ENCODE measurements around the gene CDCA5.
"Not testable (repeated sequence)": the region's sequence is repeated elsewhere in the genome, so short reads cannot be mapped to it uniquely, and the experiment has no call there.

The CDCA5 gene

GRCh38 chr11:65118891-65119669 lies 35.2 kb upstream of the CDCA5 start:
- not testable (repeated sequence) for DNase-seq (ENCODE audit: low read depth)

DNA sequence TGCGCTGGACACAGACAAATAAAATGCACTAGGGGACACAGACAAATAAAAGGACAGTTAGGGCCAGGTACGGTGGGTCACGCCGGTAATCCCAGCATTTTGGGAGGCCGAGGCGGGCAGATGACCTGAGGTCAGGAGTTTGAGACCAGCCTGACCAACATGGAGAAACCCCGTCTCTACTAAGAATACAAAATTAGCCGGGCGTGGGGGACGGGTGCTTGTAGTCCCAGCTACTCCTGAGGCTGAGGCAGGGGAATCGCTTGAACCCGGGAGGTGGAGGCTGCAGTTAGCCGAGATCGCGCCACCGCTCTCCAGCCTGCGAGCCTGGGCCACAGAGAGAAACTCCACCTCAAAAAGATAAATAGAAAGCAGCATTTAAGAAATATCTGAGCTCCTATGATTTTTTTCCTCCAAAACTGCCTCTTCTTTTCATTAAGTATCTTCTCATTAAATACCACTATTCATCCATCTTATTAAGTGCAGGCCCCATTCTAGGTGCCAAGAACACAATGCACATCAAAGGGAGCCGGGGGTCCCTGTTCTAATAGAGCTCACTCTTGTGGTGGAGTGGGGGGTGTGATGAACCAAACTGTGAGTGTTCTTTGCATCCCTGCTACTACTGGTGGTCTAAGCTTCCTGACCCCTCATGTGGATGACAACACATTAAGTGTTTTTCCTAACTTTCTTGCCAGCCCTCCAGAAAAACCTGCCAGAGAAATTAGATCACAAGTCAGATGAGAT lies 34.4 kb upstream of the CDCA5 start:
- no peak for DNase-seq (ENCODE audit: low read depth)

DNA sequence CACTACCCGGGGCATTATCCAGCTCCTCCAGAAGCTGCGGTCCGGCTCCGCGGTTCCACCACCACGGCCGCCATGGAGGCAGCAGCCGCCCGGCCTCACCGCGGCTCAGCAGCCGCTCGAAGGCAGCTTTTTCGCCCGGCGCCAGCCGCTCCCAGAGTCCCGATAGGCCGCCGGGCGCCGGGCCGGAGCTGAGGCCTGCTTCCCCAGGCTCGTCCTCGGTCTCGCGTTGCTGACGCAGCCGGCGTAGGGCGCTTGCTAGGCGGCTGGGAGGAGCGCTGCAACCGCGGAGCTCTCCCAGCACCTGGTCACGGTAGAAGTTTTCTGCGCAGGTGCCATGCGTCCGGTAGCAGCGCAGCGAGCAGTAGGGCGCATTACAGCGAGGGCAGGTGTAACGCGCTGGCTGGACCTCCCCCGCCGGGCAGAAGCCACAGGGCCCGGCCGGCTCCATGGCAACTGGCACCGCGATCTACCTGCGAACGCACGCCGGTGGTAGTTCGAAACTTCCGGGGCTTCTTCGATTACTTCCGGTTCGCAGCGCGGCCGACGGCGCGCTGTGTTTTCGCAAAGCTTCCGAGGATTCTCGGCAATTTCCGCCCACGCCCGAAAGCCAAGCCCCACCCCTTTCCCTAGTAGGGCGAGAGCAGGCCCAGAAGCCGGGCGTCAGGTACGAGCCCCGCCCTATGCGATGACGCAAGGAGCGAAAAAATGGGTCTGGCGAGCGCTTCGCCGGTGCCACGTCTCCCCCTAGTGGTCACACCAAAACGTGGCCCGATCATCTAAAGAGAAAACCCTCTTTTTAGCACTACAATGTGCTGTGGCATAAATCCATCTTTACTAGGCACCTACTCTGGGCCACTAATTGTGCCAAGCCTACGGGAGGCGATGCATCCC lies 33.6 kb upstream of the CDCA5 start, which contains the start of gene ZNHIT2:
Gene ZNHIT2, minus strand, starts transcription at position 496 of the 891 bp plus-strand sequence. Its CDS starts 48 bp downstream, at position 448.
- DNase-seq (ENCODE audit: low read depth) = peak; percentile 100

GRCh38 chr11:65116370-65117205 lies 32.7 kb upstream of the CDCA5 start:
- no peak for DNase-seq (ENCODE audit: low read depth)

GRCh38 chr11:65115361-65116082 lies 31.7 kb upstream of the CDCA5 start:
- no peak for DNase-seq (ENCODE audit: low read depth)

- DNase-seq (ENCODE audit: low read depth) = no peak
Measured at GRCh38 chr11:65114538-65115171, 30.8 kb upstream of the CDCA5 start.

DNA sequence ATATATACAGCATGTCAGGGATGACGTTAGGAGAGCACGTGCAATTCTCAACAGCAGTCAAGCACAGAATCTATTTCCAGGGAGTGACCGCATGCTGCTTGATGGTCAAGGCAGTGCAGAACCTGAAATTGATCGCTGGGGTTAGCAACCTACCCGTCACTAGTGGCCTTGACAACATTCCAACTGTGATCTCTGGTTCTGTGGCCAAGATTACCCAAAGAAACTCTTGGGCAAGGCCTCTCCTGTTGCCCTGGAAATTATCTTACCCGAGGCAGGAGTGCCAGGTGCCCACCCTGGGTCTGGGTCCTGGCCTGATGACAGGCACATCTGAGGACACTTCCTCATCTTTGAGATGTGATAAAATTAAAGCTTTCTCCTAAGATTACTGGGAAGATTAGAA lies 30.0 kb upstream of the CDCA5 start:
- DNase-seq (ENCODE audit: low read depth) = no peak

DNA sequence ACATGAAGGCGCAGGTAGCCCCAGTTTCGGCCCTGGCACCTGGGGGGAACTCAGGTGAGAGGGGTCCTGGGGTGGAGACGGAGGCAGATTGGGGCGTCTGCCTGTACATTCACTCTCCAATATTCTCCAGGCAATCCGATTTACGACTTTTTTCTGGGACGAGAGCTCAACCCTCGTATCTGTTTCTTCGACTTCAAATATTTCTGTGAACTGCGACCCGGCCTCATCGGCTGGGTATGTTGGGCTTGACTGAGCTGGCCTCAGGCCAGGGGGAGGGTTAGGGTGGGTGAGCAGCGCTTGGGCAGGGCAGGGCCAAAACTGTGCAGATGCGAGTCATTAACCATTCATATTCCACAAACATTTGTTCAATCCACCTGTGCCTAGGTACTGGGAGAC lies 29.5 kb upstream of the CDCA5 start:
- DNase-seq (ENCODE audit: low read depth) = no peak

DNA sequence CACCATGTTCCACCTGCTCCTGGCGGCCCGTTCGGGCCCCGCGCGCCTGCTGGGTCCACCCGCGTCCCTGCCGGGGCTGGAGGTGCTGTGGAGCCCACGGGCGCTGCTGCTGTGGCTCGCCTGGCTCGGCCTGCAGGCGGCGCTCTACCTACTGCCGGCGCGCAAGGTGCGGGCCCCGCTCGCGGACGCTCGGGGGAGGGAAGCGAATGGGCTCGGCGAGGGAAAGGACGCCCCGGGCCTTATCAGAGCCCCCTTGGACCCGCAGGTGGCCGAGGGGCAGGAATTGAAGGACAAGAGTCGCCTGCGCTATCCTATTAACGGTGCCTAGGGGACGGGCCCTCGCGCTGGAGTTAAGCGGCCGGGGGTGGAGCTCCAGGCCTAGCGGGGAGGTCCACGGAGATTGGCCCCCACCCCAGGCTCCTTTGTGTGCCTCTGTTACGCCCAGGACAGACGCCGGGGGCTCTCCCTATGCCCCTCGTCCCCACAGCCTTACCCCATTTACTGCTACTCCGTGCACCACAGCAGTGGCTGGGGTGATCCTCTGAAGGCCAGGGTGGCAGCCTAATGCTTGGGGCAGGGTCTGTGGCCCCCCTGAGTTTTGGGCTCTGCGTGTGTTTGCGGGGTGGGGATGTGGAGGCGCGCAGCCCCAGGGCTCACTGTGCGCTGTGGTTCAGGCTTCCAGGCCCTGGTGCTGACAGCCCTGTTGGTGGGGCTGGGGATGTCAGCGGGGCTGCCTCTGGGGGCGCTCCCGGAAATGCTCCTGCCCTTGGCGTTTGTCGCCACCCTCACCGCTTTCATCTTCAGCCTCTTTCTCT lies 28.9 kb upstream of the CDCA5 start:
- peak; percentile 63 for DNase-seq (ENCODE audit: low read depth)

DNA sequence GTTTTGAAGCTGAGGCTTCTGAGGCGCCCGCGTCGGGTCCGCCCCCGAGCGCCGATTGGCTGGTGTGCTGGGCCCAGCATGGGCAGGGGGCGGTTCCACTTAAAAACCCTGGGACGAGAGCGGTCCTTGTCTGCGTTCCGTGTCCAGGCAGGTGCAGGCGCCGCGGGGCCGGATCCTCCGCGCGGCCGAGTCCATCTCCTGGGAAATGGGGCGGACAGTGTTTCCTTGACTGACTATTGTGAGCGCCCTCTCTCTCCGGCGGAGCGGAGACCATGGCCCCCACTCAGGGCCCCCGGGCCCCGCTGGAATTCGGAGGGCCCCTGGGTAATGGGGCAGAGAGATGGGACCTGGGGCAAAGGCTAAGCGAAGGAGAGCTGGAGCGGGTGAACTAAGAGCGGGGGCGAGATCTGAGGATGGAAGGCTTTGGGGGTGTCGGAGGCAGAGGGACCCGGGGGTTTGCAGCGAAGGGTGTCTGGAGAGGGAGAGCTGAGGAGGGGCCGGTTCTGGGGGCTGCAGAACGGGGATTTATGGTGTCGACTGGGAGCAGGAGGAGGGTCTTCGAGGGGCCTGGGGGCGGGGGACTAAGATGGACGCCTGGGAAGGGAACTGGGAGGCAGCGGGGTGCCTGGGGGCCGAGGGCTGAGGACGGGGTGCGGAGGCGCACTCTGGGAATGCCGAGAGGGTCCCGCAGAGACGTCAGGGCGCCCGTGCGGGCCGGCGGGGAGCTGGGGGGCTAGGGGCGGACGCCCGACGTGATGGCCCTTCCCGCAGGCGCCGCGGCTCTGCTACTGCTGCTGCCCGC lies 28.1 kb upstream of the CDCA5 start, which contains the start of gene TM7SF2:
Gene TM7SF2, plus strand, starts transcription at position 129 of the 802 bp plus-strand sequence. Its CDS starts 144 bp downstream, at position 273.
- peak; percentile 82 for DNase-seq (ENCODE audit: low read depth)

DNA sequence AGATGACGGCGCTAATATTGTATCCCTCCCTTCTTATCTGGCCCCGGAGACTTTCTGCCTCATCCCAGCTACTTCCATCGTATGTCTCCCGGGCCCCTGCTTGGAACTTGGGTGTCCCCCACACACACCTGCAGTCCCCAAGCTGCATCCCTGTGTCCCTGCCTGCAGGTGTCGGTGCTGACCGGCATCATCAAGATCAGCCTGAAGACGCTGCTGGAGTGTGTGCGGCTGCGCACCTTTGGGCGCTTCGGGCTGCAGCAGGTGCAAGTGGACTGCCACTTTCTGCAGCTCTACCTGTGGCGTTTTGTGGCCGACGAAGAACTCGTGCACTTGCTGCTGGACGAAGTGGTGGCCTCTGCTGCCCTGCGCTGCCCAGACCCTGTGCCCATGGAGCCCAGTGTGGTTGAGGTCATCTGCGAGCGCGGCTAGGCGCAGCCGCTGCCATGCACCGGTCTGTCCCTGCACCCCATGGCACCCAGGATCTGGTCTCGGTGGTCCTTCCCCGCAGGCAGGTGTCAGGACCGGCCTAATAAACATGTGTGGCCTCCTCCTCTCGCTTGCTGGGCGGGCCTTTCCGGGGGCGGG lies 27.4 kb upstream of the CDCA5 start:
- no peak for DNase-seq (ENCODE audit: low read depth)

DNA sequence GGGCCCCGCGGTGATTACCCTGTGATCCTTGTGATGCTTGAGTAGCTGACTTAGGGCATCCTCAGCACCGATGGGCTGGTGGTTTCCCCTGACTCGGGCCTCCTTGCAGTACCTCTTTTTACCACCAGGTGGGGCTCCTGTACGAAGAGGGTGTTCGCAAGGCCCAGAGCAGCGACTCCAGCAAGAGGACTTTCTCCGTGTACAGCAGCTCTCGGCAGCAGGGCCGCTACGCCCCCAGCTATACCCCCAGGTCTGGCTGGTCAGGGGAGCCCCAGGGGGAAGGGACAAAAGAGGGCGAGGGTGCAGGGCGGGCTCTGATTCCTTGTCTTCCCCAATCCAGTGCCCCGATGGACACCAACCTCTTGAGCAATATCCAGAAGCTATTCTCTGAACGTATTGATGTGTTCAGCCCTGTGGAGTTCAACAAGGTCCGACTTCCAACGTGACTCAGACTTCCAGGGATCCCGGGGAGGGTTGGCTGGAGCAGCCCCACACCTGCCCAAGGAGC lies 26.6 kb upstream of the CDCA5 start:
- DNase-seq (ENCODE audit: low read depth) = peak; percentile 85

- no peak for DNase-seq (ENCODE audit: low read depth)
Measured at GRCh38 chr11:65109231-65110198, 25.7 kb upstream of the CDCA5 start.

- no peak for DNase-seq (ENCODE audit: low read depth)
Measured at GRCh38 chr11:65108469-65109123, 24.8 kb upstream of the CDCA5 start.

DNA sequence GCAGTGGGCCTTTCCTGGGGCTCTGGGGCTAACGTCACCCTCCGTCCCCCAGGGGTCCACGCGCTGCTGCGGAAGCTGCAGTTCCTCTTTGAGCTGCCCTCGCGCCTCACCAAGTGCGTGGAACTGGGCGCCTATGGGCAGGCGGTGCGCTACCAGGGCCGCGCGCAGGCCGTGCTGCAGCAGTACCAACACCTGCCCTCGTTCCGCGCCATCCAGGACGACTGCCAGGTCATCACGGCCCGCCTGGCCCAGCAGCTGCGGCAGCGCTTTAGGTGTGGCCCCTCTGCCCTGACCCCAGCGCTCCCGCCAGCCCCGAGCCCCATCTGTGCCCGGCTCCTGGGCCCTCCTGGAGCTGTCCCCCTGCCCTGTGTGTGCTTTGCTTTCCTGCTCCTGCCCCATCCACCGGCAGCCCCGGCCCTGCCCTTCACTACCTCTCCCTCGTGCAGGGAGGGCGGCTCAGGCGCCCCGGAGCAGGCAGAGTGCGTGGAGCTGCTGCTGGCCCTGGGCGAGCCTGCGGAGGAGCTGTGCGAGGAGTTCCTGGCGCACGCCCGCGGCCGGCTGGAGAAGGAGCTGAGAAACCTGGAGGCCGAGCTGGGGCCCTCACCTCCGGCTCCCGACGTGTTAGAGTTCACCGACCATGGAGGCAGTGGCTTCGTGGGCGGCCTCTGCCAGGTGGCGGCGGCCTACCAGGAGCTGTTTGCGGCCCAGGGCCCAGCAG lies 24.1 kb upstream of the CDCA5 start:
- DNase-seq (ENCODE audit: low read depth) = no peak

Measured in stimulated activated CD8-positive, alpha-beta memory T cell treated with anti-CD3 and anti-CD28 coated beads, Interleukin-12 subunit alpha, Interleukin-12 subunit beta, amount 100 ng/mL, for 4 hours (primary cell).